ENCODE results near the gene HFE. TPM values are rescaled to one million over a fixed set of nuclear protein-coding genes. Genes with fewer than 3 reads are reported as not detected.
"Not testable (repeated sequence)": the region's sequence is repeated elsewhere in the genome, so short reads cannot be mapped to it uniquely, and the experiment has no call there.

HFE gene
- total and polyA plus RNA-seq, 7 donors, result 1.6 to 7.8 (median 4.7) TPM

DNA sequence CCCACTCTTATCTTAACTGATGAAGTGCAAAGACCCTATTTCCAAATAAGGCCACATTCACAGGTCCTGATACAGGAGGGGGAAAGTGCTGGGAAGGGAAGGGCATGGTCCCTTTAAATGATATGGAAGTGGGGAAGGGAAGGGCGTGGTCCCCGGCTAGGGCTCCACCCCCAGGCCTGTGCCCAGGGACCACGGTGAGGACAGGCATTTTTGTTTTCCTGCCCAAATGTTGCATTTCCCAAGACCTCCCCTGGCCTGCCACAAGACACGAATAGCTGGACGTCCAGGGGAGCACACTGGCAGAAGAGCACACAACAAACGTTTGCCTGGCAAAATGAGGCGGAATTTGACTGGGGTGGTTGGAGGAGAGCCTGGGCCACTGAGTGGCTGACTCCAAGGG, 16.1 kb upstream of the HFE start:
- Histone ChIP-seq H3K36me3 (no peaks in the 10 kb centered on the region), H3K27ac (no peak overlapping the region), H3K9me3 (no peaks in the 10 kb centered on the region), H3K27me3 (no peaks in the 10 kb centered on the region), H3K4me1 (peaks cover 0 to 2% (median 1%) of the 10 kb centered on the region in 4 donors), H3K4me3 (no peak overlapping the region)
- no peak for DNase-seq
- WGBS, 2 donors, result 38 to 56% methylated on average over 7 of the region's 7 CpGs
- no peak for TF ChIP-seq EP300 (IDR thresholded peaks at IDR 0.05)
- TF ChIP-seq POLR2AphosphoS5 (IDR thresholded peaks at IDR 0.05), result no peak
- TF ChIP-seq POLR2A (IDR thresholded peaks at IDR 0.05), result no peak
- intact Hi-C loops (cut with DNase I), result no loop called here

- Histone ChIP-seq H3K9me3 (no peaks in the 10 kb centered on the region), H3K4me1 (no peaks in the 10 kb centered on the region), H3K27ac (no peak overlapping the region), H3K4me3 (no peak overlapping the region), H3K27me3 (no peaks in the 10 kb centered on the region), H3K36me3 (no peaks in the 10 kb centered on the region)
- TF ChIP-seq POLR2AphosphoS5 (IDR thresholded peaks at IDR 0.05), result no peak
- TF ChIP-seq, protein P1, sequence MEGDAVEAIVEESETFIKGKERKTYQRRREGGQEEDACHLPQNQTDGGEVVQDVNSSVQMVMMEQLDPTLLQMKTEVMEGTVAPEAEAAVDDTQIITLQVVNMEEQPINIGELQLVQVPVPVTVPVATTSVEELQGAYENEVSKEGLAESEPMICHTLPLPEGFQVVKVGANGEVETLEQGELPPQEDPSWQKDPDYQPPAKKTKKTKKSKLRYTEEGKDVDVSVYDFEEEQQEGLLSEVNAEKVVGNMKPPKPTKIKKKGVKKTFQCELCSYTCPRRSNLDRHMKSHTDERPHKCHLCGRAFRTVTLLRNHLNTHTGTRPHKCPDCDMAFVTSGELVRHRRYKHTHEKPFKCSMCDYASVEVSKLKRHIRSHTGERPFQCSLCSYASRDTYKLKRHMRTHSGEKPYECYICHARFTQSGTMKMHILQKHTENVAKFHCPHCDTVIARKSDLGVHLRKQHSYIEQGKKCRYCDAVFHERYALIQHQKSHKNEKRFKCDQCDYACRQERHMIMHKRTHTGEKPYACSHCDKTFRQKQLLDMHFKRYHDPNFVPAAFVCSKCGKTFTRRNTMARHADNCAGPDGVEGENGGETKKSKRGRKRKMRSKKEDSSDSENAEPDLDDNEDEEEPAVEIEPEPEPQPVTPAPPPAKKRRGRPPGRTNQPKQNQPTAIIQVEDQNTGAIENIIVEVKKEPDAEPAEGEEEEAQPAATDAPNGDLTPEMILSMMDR (IDR thresholded peaks at IDR 0.05), result no peak
- no peak for TF ChIP-seq POLR2A (IDR thresholded peaks at IDR 0.05)
- no peak for TF ChIP-seq EP300 (IDR thresholded peaks at IDR 0.05)
- WGBS, 2 donors, result 73 to 85% methylated on average over 20 of the region's 20 CpGs
- intact Hi-C loops (cut with DNase I), result no loop called here
- no peak for DNase-seq
Measured at GRCh38 chr6:26075063-26075717, 12.0 kb upstream of the HFE start.

DNA sequence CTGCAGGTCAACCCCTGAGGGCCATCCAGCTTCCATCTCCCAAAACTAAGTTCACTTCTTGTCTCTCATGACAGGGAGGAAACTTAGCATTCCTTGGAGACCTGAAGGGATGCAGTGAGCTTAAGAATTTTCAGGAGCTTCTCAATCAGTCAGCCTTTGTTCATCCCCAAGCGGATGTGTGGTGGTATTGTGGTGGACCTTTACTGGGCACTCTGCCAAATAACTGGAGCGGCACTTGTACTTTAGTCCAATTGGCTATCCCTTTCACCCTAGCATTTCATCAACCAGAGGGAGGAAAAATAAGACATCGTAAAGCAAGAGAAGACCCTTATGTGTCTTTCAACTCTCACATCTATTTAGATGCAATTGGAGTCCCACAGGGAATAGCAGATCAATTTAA, 9.2 kb upstream of the HFE start:
- WGBS, 2 donors, result 86 to 90% methylated on average over 3 of the region's 3 CpGs
- H3K27me3 ChIP-seq; DNase-seq; H3K27ac ChIP-seq; H3K4me1 ChIP-seq; H3K4me3 ChIP-seq; intact Hi-C loops (cut with DNase I); H3K36me3 ChIP-seq; H3K9me3 ChIP-seq: not testable (repeated sequence)

DNA sequence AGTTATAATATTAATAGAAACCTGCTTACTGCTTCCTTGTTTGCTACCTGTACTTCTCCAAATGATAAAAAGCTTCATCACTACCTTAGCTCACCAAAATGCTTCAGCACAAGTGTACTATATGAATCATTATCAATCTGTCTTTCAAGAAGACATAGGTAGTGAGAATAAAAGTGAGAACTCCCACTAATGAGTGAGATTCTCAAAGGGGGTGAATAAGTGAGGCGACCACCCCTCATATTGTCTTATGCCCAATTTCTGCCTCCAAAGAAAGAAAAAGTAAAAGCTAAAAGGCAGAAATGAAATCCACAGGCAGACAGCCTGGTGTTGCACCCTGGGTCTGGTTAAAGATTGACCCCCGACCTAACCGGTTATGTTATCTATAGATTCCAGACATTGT, 6.1 kb upstream of the HFE start:
- H3K9me3 ChIP-seq; intact Hi-C loops (cut with DNase I); H3K36me3 ChIP-seq; H3K27ac ChIP-seq; H3K4me1 ChIP-seq; H3K27me3 ChIP-seq; H3K4me3 ChIP-seq; DNase-seq: not testable (repeated sequence)
- WGBS, 2 donors, result 96% methylated on average over 3 of the region's 3 CpGs

- Histone ChIP-seq H3K9me3 (no peaks in the 10 kb centered on the region), H3K4me3 (no peak overlapping the region), H3K27ac (peak overlapping the region in 2 of 4 donors; percentile 90 to 97), H3K27me3 (no peaks in the 10 kb centered on the region), H3K36me3 (no peaks in the 10 kb centered on the region), H3K4me1 (peaks cover 0 to 31% (median 26%) of the 10 kb centered on the region in 4 donors)
- 82 to 89% methylated on average over 3 of the region's 3 CpGs for WGBS, 2 donors
- no peak for DNase-seq
- TF ChIP-seq, protein P1 (IDR thresholded peaks at IDR 0.05), result no peak
- no peak for TF ChIP-seq POLR2AphosphoS5 (IDR thresholded peaks at IDR 0.05)
- TF ChIP-seq POLR2A (IDR thresholded peaks at IDR 0.05), result no peak
- no peak for TF ChIP-seq EP300 (IDR thresholded peaks at IDR 0.05)
- intact Hi-C loops (cut with DNase I), result loop anchor here (2.0 kb wide), 1 partner anchor 37 kb away; a partner anchor contains a TSS
Measured at GRCh38 chr6:26086211-26086610, 1.0 kb upstream of the HFE start.

DNA sequence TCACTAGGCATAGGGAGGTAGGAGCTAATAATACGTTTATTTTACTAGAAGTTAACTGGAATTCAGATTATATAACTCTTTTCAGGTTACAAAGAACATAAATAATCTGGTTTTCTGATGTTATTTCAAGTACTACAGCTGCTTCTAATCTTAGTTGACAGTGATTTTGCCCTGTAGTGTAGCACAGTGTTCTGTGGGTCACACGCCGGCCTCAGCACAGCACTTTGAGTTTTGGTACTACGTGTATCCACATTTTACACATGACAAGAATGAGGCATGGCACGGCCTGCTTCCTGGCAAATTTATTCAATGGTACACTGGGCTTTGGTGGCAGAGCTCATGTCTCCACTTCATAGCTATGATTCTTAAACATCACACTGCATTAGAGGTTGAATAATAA, 1.1 kb downstream of the HFE start:
- peaks cover 0 to 31% (median 26%) of the 10 kb centered on the region in 4 donors for H3K4me1 ChIP-seq
- H3K27me3 ChIP-seq, result no peaks in the 10 kb centered on the region
- H3K4me3 ChIP-seq, result peak overlapping the region; percentile 50 to 71 (median 57)
- no peaks in the 10 kb centered on the region for H3K36me3 ChIP-seq
- no peaks in the 10 kb centered on the region for H3K9me3 ChIP-seq
- no peak for TF ChIP-seq POLR2A (IDR thresholded peaks at IDR 0.05)
- peak in 3 of 4 donors; percentile 51 to 91 (median 77) for TF ChIP-seq EP300 (IDR thresholded peaks at IDR 0.05)
- peak; percentile 48 to 80 (median 64) for TF ChIP-seq POLR2AphosphoS5 (IDR thresholded peaks at IDR 0.05)
- intact Hi-C loops (cut with DNase I), result no loop called here
- peak; percentile 74 for DNase-seq
- WGBS, 2 donors, result 71 to 73% methylated on average over 5 of the region's 5 CpGs
- H3K27ac ChIP-seq, result peak overlapping the region; percentile 90 to 97 (median 92)

- WGBS, 2 donors, result 70 to 79% methylated on average over 2 of the region's 2 CpGs
- H3K4me1 ChIP-seq, result peaks cover 0 to 31% (median 26%) of the 10 kb centered on the region in 4 donors
- no peaks in the 10 kb centered on the region for H3K9me3 ChIP-seq
- intact Hi-C loops (cut with DNase I), result no loop called here
- no peak overlapping the region for H3K4me3 ChIP-seq
- H3K27me3 ChIP-seq, result no peaks in the 10 kb centered on the region
- peak overlapping the region; percentile 90 to 97 (median 92) for H3K27ac ChIP-seq
- DNase-seq, result peak; percentile 83
- peak in 1 of 4 donors; percentile 13 for TF ChIP-seq EP300 (IDR thresholded peaks at IDR 0.05)
- TF ChIP-seq, protein P1 (IDR thresholded peaks at IDR 0.05), result no peak
- TF ChIP-seq POLR2AphosphoS5 (IDR thresholded peaks at IDR 0.05), result peak; percentile 38 to 76 (median 68)
- no peak for TF ChIP-seq POLR2A (IDR thresholded peaks at IDR 0.05)
- H3K36me3 ChIP-seq, result no peaks in the 10 kb centered on the region
Measured at GRCh38 chr6:26089272-26089671, 2.0 kb downstream of the HFE start.

Measured in sigmoid colon (tissue), 7 donors.